KMS-11 (cell line): Measurements from ENCODE around the gene STAMBPL1.

Experiments
- H2AFZ ChIP-seq: fragments of 200-600 bp; sonication (generic); 2 replicates; pipeline ENCODE4 v1.6.1; 2016; ENCODE audit warnings: antibody characterized with exemption, mixed run types, low read depth
- H3K27ac ChIP-seq: fragments of 200-600 bp; sonication (generic); 2 replicates; pipeline ENCODE4 v1.6.1; 2016; ENCODE audit warnings: mild to moderate bottlenecking, mixed run types
- H3K27me3 ChIP-seq: fragments of 200-600 bp; sonication (generic); 2 replicates; pipeline ENCODE4 v1.6.1; 2017; ENCODE audit warnings: mild to moderate bottlenecking, low read depth, mixed run types, moderate library complexity; ENCODE audit not compliant: insufficient read depth
- H3K36me3 ChIP-seq: fragments of 200-600 bp; sonication (generic); 2 replicates; pipeline ENCODE4 v1.6.1; 2017; ENCODE audit warnings: mild to moderate bottlenecking, mixed run types; ENCODE audit not compliant: insufficient read depth
- H3K4me1 ChIP-seq: fragments of 200-600 bp; sonication (generic); 2 replicates; pipeline ENCODE4 v1.6.1; 2016; ENCODE audit warnings: mild to moderate bottlenecking, low read depth, mixed run types; ENCODE audit not compliant: poor library complexity, severe bottlenecking
- H3K4me2 ChIP-seq: fragments of 200-600 bp; sonication (generic); 2 replicates; pipeline ENCODE4 v1.7.0; 2016; ENCODE audit warnings: mild to moderate bottlenecking, mixed run types
- H3K4me3 ChIP-seq: fragments of 200-600 bp; sonication (generic); IDR thresholded peaks from 2 replicates; pipeline ENCODE4 v1.6.1; 2017; ENCODE audit warnings: low read depth, low read length, mixed read lengths; ENCODE audit not compliant: insufficient read depth
- H3K79me2 ChIP-seq: fragments of 200-600 bp; sonication (generic); 2 replicates; pipeline ENCODE4 v1.6.1; 2016; ENCODE audit warnings: low read depth, mixed run types; ENCODE audit not compliant: insufficient read depth
- H3K9ac ChIP-seq: fragments of 200-600 bp; sonication (generic); 2 replicates; pipeline ENCODE4 v1.6.1; 2016; ENCODE audit warnings: mild to moderate bottlenecking, mixed run types
- H4K20me1 ChIP-seq: fragments of 200-600 bp; sonication (generic); 2 replicates; pipeline ENCODE4 v1.6.1; 2016; ENCODE audit warnings: mild to moderate bottlenecking, mixed run types; ENCODE audit not compliant: insufficient read depth
- CTCF ChIP-seq: fragments of 200-600 bp; sonication (generic); conservative IDR thresholded peaks from 2 replicates; pipeline ENCODE4 v1.6.1; 2017; ENCODE audit warnings: low read depth, mild to moderate bottlenecking, antibody characterized with exemption, low read length, moderate library complexity, mixed read lengths

The STAMBPL1 gene

GRCh38 chr10:88843171-88843570 is 36.9 kb upstream of the STAMBPL1 start:
- Histone ChIP-seq H3K4me2 (peak overlapping the region; percentile 55), H3K4me1 (peaks cover 44% of the 10 kb centered on the region), H2AFZ (no peak overlapping the region), H4K20me1 (no peaks in the 10 kb centered on the region), H3K27ac (no peak overlapping the region), H3K4me3 (no peak overlapping the region), H3K27me3 (no peaks in the 10 kb centered on the region), H3K79me2 (no peaks in the 10 kb centered on the region), H3K36me3 (no peaks in the 10 kb centered on the region), H3K9ac (no peak overlapping the region)
- TF ChIP-seq CTCF, result no peak

- no peak overlapping the region for H3K4me2 ChIP-seq
- H3K9ac ChIP-seq, result no peak overlapping the region
- no peaks in the 10 kb centered on the region for H3K27me3 ChIP-seq
- H2AFZ ChIP-seq, result no peak overlapping the region
- no peaks in the 10 kb centered on the region for H3K79me2 ChIP-seq
- H3K36me3 ChIP-seq, result no peaks in the 10 kb centered on the region
- peaks cover 29% of the 10 kb centered on the region for H3K4me1 ChIP-seq
- no peak for TF ChIP-seq CTCF
- H3K27ac ChIP-seq, result no peak overlapping the region
- no peaks in the 10 kb centered on the region for H4K20me1 ChIP-seq
- no peak overlapping the region for H3K4me3 ChIP-seq
Measured at GRCh38 chr10:88848499-88848898, 31.5 kb upstream of the STAMBPL1 start.

- H3K27me3 ChIP-seq, result no peaks in the 10 kb centered on the region
- no peak overlapping the region for H3K9ac ChIP-seq
- peaks cover 22% of the 10 kb centered on the region for H3K4me1 ChIP-seq
- H3K4me2 ChIP-seq, result no peak overlapping the region
- H4K20me1 ChIP-seq, result no peaks in the 10 kb centered on the region
- H3K4me3 ChIP-seq, result no peak overlapping the region
- H3K79me2 ChIP-seq, result no peaks in the 10 kb centered on the region
- H3K36me3 ChIP-seq, result no peaks in the 10 kb centered on the region
- H2AFZ ChIP-seq, result no peak overlapping the region
- no peak overlapping the region for H3K27ac ChIP-seq
- TF ChIP-seq CTCF, result no peak
Measured at GRCh38 chr10:88849234-88849633, 30.8 kb upstream of the STAMBPL1 start.

- H3K27ac ChIP-seq, result no peak overlapping the region
- H3K4me2 ChIP-seq, result no peak overlapping the region
- H2AFZ ChIP-seq, result no peak overlapping the region
- no peak for TF ChIP-seq CTCF
- H3K36me3 ChIP-seq, result no peaks in the 10 kb centered on the region
- H3K4me1 ChIP-seq, result peaks cover 17% of the 10 kb centered on the region
- no peaks in the 10 kb centered on the region for H4K20me1 ChIP-seq
- H3K79me2 ChIP-seq, result no peaks in the 10 kb centered on the region
- H3K27me3 ChIP-seq, result no peaks in the 10 kb centered on the region
- no peak overlapping the region for H3K4me3 ChIP-seq
- H3K9ac ChIP-seq, result no peak overlapping the region
Measured at GRCh38 chr10:88850712-88851111, 29.3 kb upstream of the STAMBPL1 start.
